ENCODE data around the gene SIVA1. TPM values are rescaled to one million over a fixed set of nuclear protein-coding genes. Genes with fewer than 3 reads are reported as not detected.

SIVA1 gene
- total and polyA plus RNA-seq, 7 experiments from 2014 or later = 61.4 to 276 (median 91.6) TPM

- intact Hi-C loops (cut with micrococcal nuclease) = loop anchor here in 1 of 2 donors (5.0 kb wide), 1 partner anchor 43 kb away; the partner anchor contains the start of gene ADSS1
- H3K4me3 Mint-ChIP-seq = no peak overlapping the region
- Histone ChIP-seq H3K36me3 (ENCODE audit: control insufficient read depth in 2 of 3, insufficient read depth in 3 of 3, low read length in 3 of 3) (peaks cover 0 to 12% (median 0%) of the 10 kb centered on the region in 3 experiments), H3K4me3 (ENCODE audit: low read length) (no peak overlapping the region), H3K27ac (ENCODE audit: low read depth, low read length) (no peak overlapping the region), H3K9me3 (ENCODE audit: control insufficient read depth in 2 of 3, low read length in 3 of 3) (no peaks in the 10 kb centered on the region), H3K27me3 (ENCODE audit: control insufficient read depth in 2 of 2, insufficient read depth in 2 of 2, low read length in 2 of 2) (no peaks in the 10 kb centered on the region), H3K4me1 (ENCODE audit: control insufficient read depth in 2 of 2, insufficient read depth in 2 of 2, low read length in 2 of 2) (no peaks in the 10 kb centered on the region)
- H3K27me3 Mint-ChIP-seq = no peaks in the 10 kb centered on the region
- peaks cover 9 to 23% (median 13%) of the 10 kb centered on the region in 5 donors for H3K36me3 Mint-ChIP-seq
- DNase-seq (no peak), ATAC-seq (no peak)
- POLR2A ChIA-PET = interaction anchor here (1.4 kb wide), 1 partner anchor 60 kb away, joined by 5 read pairs; no protein-coding TSS in a partner anchor
- H3K4me1 Mint-ChIP-seq = peaks cover 0 to 12% (median 4%) of the 10 kb centered on the region in 7 donors
- H3K9me3 Mint-ChIP-seq = no peaks in the 10 kb centered on the region
- H3K27ac Mint-ChIP-seq = peak overlapping the region in 1 of 9 donors; percentile 69
- CTCF ChIA-PET = interaction anchor here (0.6 to 1.9 kb wide), 4 partner anchors 54 to 277 kb away, joined by 3 to 8 read pairs (median 5); no protein-coding TSS in a partner anchor
These were observed 12.6 kb downstream of the SIVA1 start for GRCh38 chr14:104765517-104765916.

- H3K27ac Mint-ChIP-seq = peak overlapping the region in 1 of 9 donors; percentile 17
These were observed 13.4 kb downstream of the SIVA1 start for GRCh38 chr14:104766256-104766862.

GRCh38 chr14:104766863-104767633 is 14.1 kb downstream of the SIVA1 start:
- peaks cover 0 to 16% (median 0%) of the 10 kb centered on the region in 3 experiments for H3K36me3 ChIP-seq (ENCODE audit: control insufficient read depth in 2 of 3, insufficient read depth in 3 of 3, low read length in 3 of 3)
- Mint-ChIP-seq H3K4me3 (no peak overlapping the region), H3K9me3 (peaks cover 0 to 4% (median 0%) of the 10 kb centered on the region in 11 donors), H3K36me3 (peaks cover 3 to 21% (median 11%) of the 10 kb centered on the region in 5 donors), H3K27ac (no peak overlapping the region), H3K27me3 (no peaks in the 10 kb centered on the region), H3K4me1 (peaks cover 0 to 12% (median 3%) of the 10 kb centered on the region in 7 donors)
- no peaks in the 10 kb centered on the region for H3K27me3 ChIP-seq (ENCODE audit: control insufficient read depth in 2 of 2, insufficient read depth in 2 of 2, low read length in 2 of 2)
- intact Hi-C loops (cut with micrococcal nuclease) = loop anchor here (1.0 to 5.0 kb wide), 2 partner anchors 45 to 98 kb away; partner anchors contain the start of genes ADSS1 (in 1 of the 2) and CEP170B (in 1 of the 2)
- CTCF ChIA-PET = interaction anchor here (0.9 to 1.9 kb wide), 4 partner anchors 15 to 163 kb away, joined by 3 to 9 read pairs (median 6); partner anchors contain the start of gene SIVA1
- no peak overlapping the region for H3K4me3 ChIP-seq (ENCODE audit: low read length)
- peaks cover 0 to 4% (median 0%) of the 10 kb centered on the region in 3 experiments for H3K9me3 ChIP-seq (ENCODE audit: control insufficient read depth in 2 of 3, low read length in 3 of 3)
- ATAC-seq (no peak), DNase-seq (no peak)
- POLR2A ChIA-PET = interaction anchor here (1.2 to 1.4 kb wide), 2 partner anchors 14 to 59 kb away, joined by 4 to 5 read pairs; partner anchors contain the start of gene SIVA1
- no peaks in the 10 kb centered on the region for H3K4me1 ChIP-seq (ENCODE audit: control insufficient read depth in 2 of 2, insufficient read depth in 2 of 2, low read length in 2 of 2)
- no peak overlapping the region for H3K27ac ChIP-seq (ENCODE audit: low read depth, low read length)

More at GRCh38 chr14:104766256-104766862, 13.4 kb downstream of the SIVA1 start:
- POLR2A ChIA-PET = interaction anchor here (1.2 to 1.4 kb wide), 2 partner anchors 14 to 60 kb away, joined by 4 to 5 read pairs; partner anchors contain the start of gene SIVA1
- Mint-ChIP-seq H3K36me3 (peaks cover 6 to 23% (median 16%) of the 10 kb centered on the region in 5 donors), H3K27me3 (no peaks in the 10 kb centered on the region), H3K9me3 (peaks cover 0 to 4% (median 0%) of the 10 kb centered on the region in 11 donors), H3K4me1 (peaks cover 0 to 12% (median 4%) of the 10 kb centered on the region in 7 donors), H3K4me3 (no peak overlapping the region)
- no peak for ATAC-seq
- CTCF ChIA-PET = interaction anchor here (0.8 to 1.9 kb wide), 6 partner anchors 14 to 556 kb away, joined by 3 to 9 read pairs (median 5); partner anchors contain the start of gene SIVA1
- H3K4me1 ChIP-seq (ENCODE audit: control insufficient read depth in 2 of 2, insufficient read depth in 2 of 2, low read length in 2 of 2) = no peaks in the 10 kb centered on the region
- no peak overlapping the region for H3K27ac ChIP-seq (ENCODE audit: low read depth, low read length)
- intact Hi-C loops (cut with micrococcal nuclease) = loop anchor here in 1 of 2 donors (5.0 kb wide), 1 partner anchor 44 kb away; the partner anchor contains the start of gene ADSS1
- no peak for DNase-seq
- no peaks in the 10 kb centered on the region for H3K27me3 ChIP-seq (ENCODE audit: control insufficient read depth in 2 of 2, insufficient read depth in 2 of 2, low read length in 2 of 2)
- no peak overlapping the region for H3K4me3 ChIP-seq (ENCODE audit: low read length)
- H3K36me3 ChIP-seq (ENCODE audit: control insufficient read depth in 2 of 3, insufficient read depth in 3 of 3, low read length in 3 of 3) = peaks cover 0 to 12% (median 0%) of the 10 kb centered on the region in 3 experiments
- peaks cover 0 to 4% (median 0%) of the 10 kb centered on the region in 3 experiments for H3K9me3 ChIP-seq (ENCODE audit: control insufficient read depth in 2 of 3, low read length in 3 of 3)

GRCh38 chr14:104767634-104767918 is 14.6 kb downstream of the SIVA1 start:
- ChIA-PET CTCF (interaction anchor here (1.7 kb wide), 1 partner anchor 15 kb away, joined by 9 read pairs; the partner anchor contains the start of gene SIVA1), POLR2A (no interaction called here)
- H3K27me3 ChIP-seq (ENCODE audit: control insufficient read depth in 2 of 2, insufficient read depth in 2 of 2, low read length in 2 of 2) = no peaks in the 10 kb centered on the region
- H3K27me3 Mint-ChIP-seq = no peaks in the 10 kb centered on the region
- no peak overlapping the region for H3K4me3 Mint-ChIP-seq
- peaks cover 0 to 4% (median 0%) of the 10 kb centered on the region in 11 donors for H3K9me3 Mint-ChIP-seq
- no peak for DNase-seq
- H3K9me3 ChIP-seq (ENCODE audit: control insufficient read depth in 2 of 3, low read length in 3 of 3) = peaks cover 0 to 4% (median 0%) of the 10 kb centered on the region in 3 experiments
- intact Hi-C loops (cut with micrococcal nuclease) = loop anchor here (1.0 to 5.0 kb wide), 2 partner anchors 45 to 98 kb away; partner anchors contain the start of genes ADSS1 (in 1 of the 2) and CEP170B (in 1 of the 2)
- H3K36me3 ChIP-seq (ENCODE audit: control insufficient read depth in 2 of 3, insufficient read depth in 3 of 3, low read length in 3 of 3) = peaks cover 0 to 21% (median 0%) of the 10 kb centered on the region in 3 experiments
- peaks cover 0 to 23% (median 7%) of the 10 kb centered on the region in 5 donors for H3K36me3 Mint-ChIP-seq
- peaks cover 0 to 10% (median 2%) of the 10 kb centered on the region in 7 donors for H3K4me1 Mint-ChIP-seq
- no peak for ATAC-seq
- H3K4me3 ChIP-seq (ENCODE audit: low read length) = no peak overlapping the region
- no peak overlapping the region for H3K27ac ChIP-seq (ENCODE audit: low read depth, low read length)
- no peak overlapping the region for H3K27ac Mint-ChIP-seq
- H3K4me1 ChIP-seq (ENCODE audit: control insufficient read depth in 2 of 2, insufficient read depth in 2 of 2, low read length in 2 of 2) = no peaks in the 10 kb centered on the region

- Mint-ChIP-seq H3K27ac (no peak overlapping the region), H3K4me3 (peak overlapping the region in 1 of 10 donors; percentile 37), H3K27me3 (no peaks in the 10 kb centered on the region), H3K4me1 (peaks cover 0 to 10% (median 2%) of the 10 kb centered on the region in 7 donors), H3K36me3 (peaks cover 0 to 26% (median 7%) of the 10 kb centered on the region in 5 donors), H3K9me3 (peaks cover 0 to 4% (median 0%) of the 10 kb centered on the region in 11 donors)
- DNase-seq = peak; percentile 78 to 96 (median 87)
- Histone ChIP-seq H3K9me3 (ENCODE audit: control insufficient read depth in 2 of 3, low read length in 3 of 3) (peaks cover 0 to 4% (median 0%) of the 10 kb centered on the region in 3 experiments), H3K27me3 (ENCODE audit: control insufficient read depth in 2 of 2, insufficient read depth in 2 of 2, low read length in 2 of 2) (no peaks in the 10 kb centered on the region), H3K4me1 (ENCODE audit: control insufficient read depth in 2 of 2, insufficient read depth in 2 of 2, low read length in 2 of 2) (no peaks in the 10 kb centered on the region), H3K4me3 (ENCODE audit: low read length) (no peak overlapping the region), H3K36me3 (ENCODE audit: control insufficient read depth in 2 of 3, insufficient read depth in 3 of 3, low read length in 3 of 3) (peaks cover 0 to 32% (median 4%) of the 10 kb centered on the region in 3 experiments), H3K27ac (ENCODE audit: low read depth, low read length) (no peak overlapping the region)
- ATAC-seq = peak; percentile 96
- POLR2A ChIA-PET = interaction anchor here (0.6 to 1.8 kb wide), 5 partner anchors 16 to 60 kb away, joined by 3 to 7 read pairs (median 4); partner anchors contain the start of genes SIVA1 and ZBTB42
- CTCF ChIA-PET = interaction anchor here (0.6 to 1.9 kb wide), 13 partner anchors 10 to 148 kb away, joined by 3 to 26 read pairs (median 3); partner anchors contain the start of genes SIVA1 and ZBTB42
- intact Hi-C loops (cut with micrococcal nuclease) = loop anchor here (1.0 to 5.0 kb wide), 7 partner anchors 15 to 277 kb away; partner anchors contain the start of genes SIVA1 (in 2 of the 2) and ADSS1 (in 1 of the 2)
These were observed 15.7 kb downstream of the SIVA1 start for GRCh38 chr14:104768437-104769323.

All from naive thymus-derived CD4-positive, alpha-beta T cell (primary cell).